Measurements from ENCODE around the gene TMEM63C.
A peak's percentile ranks its signal among the peaks of the same experiment; 100 is the strongest.

Gene TMEM63C

GRCh38 chr14:77144412-77145115, 37.0 kb upstream of the TMEM63C start:
- TF ChIP-seq POLR2A (IDR thresholded peaks at IDR 0.05; ENCODE audit: low read depth, low read length) = no peak
- no peak for DNase-seq (ENCODE audit: insufficient read length, low spot score)
- FAIRE-seq = no peak

- no peak for TF ChIP-seq POLR2A (IDR thresholded peaks at IDR 0.05; ENCODE audit: low read depth, low read length)
- FAIRE-seq (no peak), DNase-seq (ENCODE audit: insufficient read length, low spot score) (no peak)
Measured at GRCh38 chr14:77145975-77146740, 35.4 kb upstream of the TMEM63C start.

GRCh38 chr14:77148510-77149231, 32.9 kb upstream of the TMEM63C start:
- TF ChIP-seq POLR2A (IDR thresholded peaks at IDR 0.05; ENCODE audit: low read depth, low read length) = no peak
- DNase-seq (ENCODE audit: insufficient read length, low spot score) (no peak), FAIRE-seq (no peak)

GRCh38 chr14:77151245-77151644, 30.4 kb upstream of the TMEM63C start:
- no peak for FAIRE-seq
- no peak for TF ChIP-seq POLR2A (IDR thresholded peaks at IDR 0.05; ENCODE audit: low read depth, low read length)

GRCh38 chr14:77151918-77152588, 29.5 kb upstream of the TMEM63C start:
- DNase-seq (ENCODE audit: insufficient read length, low spot score) (no peak), FAIRE-seq (no peak)
- no peak for TF ChIP-seq POLR2A (IDR thresholded peaks at IDR 0.05; ENCODE audit: low read depth, low read length)

More at GRCh38 chr14:77151245-77151644, 30.4 kb upstream of the TMEM63C start:
- DNase-seq (ENCODE audit: insufficient read length, low spot score) = no peak

- no peak for FAIRE-seq
- no peak for TF ChIP-seq POLR2A (IDR thresholded peaks at IDR 0.05; ENCODE audit: low read depth, low read length)
- no peak for DNase-seq (ENCODE audit: insufficient read length, low spot score)
Measured at GRCh38 chr14:77153802-77154201, 27.8 kb upstream of the TMEM63C start.

GRCh38 chr14:77154421-77154820, 27.2 kb upstream of the TMEM63C start:
- no peak for TF ChIP-seq POLR2A (IDR thresholded peaks at IDR 0.05; ENCODE audit: low read depth, low read length)
- no peak for FAIRE-seq
- DNase-seq (ENCODE audit: insufficient read length, low spot score) = no peak

GRCh38 chr14:77155083-77155482, 26.5 kb upstream of the TMEM63C start:
- DNase-seq (ENCODE audit: insufficient read length, low spot score) (no peak), FAIRE-seq (no peak)
- TF ChIP-seq POLR2A (IDR thresholded peaks at IDR 0.05; ENCODE audit: low read depth, low read length) = no peak

GRCh38 chr14:77157740-77158139, 23.9 kb upstream of the TMEM63C start:
- FAIRE-seq (no peak), DNase-seq (ENCODE audit: insufficient read length, low spot score) (no peak)

GRCh38 chr14:77158175-77158881, 23.3 kb upstream of the TMEM63C start:
- TF ChIP-seq POLR2A (IDR thresholded peaks at IDR 0.05; ENCODE audit: low read depth, low read length) = no peak
- FAIRE-seq (peak; percentile 92), DNase-seq (ENCODE audit: insufficient read length, low spot score) (no peak)

More at GRCh38 chr14:77157740-77158139, 23.9 kb upstream of the TMEM63C start:
- no peak for TF ChIP-seq POLR2A (IDR thresholded peaks at IDR 0.05; ENCODE audit: low read depth, low read length)

GRCh38 chr14:77158882-77159255, 22.7 kb upstream of the TMEM63C start:
- no peak for FAIRE-seq
- no peak for DNase-seq (ENCODE audit: insufficient read length, low spot score)
- no peak for TF ChIP-seq POLR2A (IDR thresholded peaks at IDR 0.05; ENCODE audit: low read depth, low read length)

- DNase-seq (ENCODE audit: insufficient read length, low spot score) (no peak), FAIRE-seq (no peak)
- no peak for TF ChIP-seq POLR2A (IDR thresholded peaks at IDR 0.05; ENCODE audit: low read depth, low read length)
Measured at GRCh38 chr14:77161011-77161410, 20.6 kb upstream of the TMEM63C start.

GRCh38 chr14:77170045-77170444, 11.6 kb upstream of the TMEM63C start:
- no peak for FAIRE-seq

More at GRCh38 chr14:77170045-77170444, 11.6 kb upstream of the TMEM63C start:
- no peak for DNase-seq (ENCODE audit: insufficient read length, low spot score)
- no peak for TF ChIP-seq POLR2A (IDR thresholded peaks at IDR 0.05; ENCODE audit: low read depth, low read length)

Data from H54 (cell line).